Bronchial epithelial cell (primary cell): ENCODE data around the gene GUCA2B. TPM values are rescaled to one million over a fixed set of nuclear protein-coding genes. Genes with fewer than 3 reads are reported as not detected.

ENCODE experiments used
- DNase-seq: peaks from one replicate; pipeline ENCODE4 v3.0.0-alpha.2; 2010; ENCODE audit warnings: low read depth
- FAIRE-seq: peaks from 2 replicates; lab custom pipeline; 2011; peaks lifted over from hg19 to GRCh38; lab: Jason Lieb, UNC
- H3K27me3 ChIP-seq: 2 replicates; pipeline ENCODE4 v1.5.1; 2011; ENCODE audit warnings: low read length; ENCODE audit not compliant: control insufficient read depth, insufficient read depth
- H3K36me3 ChIP-seq: 2 replicates; pipeline ENCODE4 v1.5.1; 2011; ENCODE audit warnings: low read length; ENCODE audit not compliant: control insufficient read depth, insufficient read depth
- H3K4me3 ChIP-seq: 2 replicates; pipeline ENCODE4 v1.5.1; 2011; ENCODE audit warnings: mild to moderate bottlenecking, low read depth, low read length, control low read depth
- total RNA-seq: library from RNA; depleted of rRNA; stranded (reverse); fragments of >200 nt; gene quantifications from 2 replicates; pipeline ENCODE4 v1.2.1, GENCODE V29; 2014
- TF ChIP-seq, protein P1 (sequence below): IDR thresholded peaks from 2 replicates; pipeline ENCODE4 v1.5.1; 2011; ENCODE audit warnings: mild to moderate bottlenecking, moderate library complexity, low read length, control low read depth, inconsistent platforms; ENCODE audit not compliant: insufficient read depth, severe bottlenecking

GUCA2B gene
- total RNA-seq, 1 donor from 2014 or later = not detected

DNA sequence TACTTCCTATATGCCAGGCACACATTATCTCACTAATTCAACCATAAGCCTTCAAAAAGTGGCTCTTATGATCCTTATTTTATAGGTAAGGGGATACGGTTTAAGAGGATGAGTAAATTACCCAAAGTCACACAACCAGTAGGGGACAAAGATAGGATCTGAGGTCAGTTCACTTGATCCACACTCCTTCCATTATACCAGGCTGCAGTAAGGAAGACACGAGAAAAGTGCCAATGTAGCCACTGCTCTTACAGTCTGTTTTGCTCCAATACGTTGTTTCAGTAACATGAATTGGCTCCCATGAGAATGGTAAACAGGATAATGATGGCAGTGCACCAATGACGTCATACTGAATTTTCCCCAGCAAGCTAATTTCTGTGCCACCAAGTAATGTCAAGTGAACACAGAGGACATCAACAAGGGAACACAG lies 26.7 kb downstream of the GUCA2B start:
- Histone ChIP-seq H3K4me3 (no peak overlapping the region), H3K36me3 (peaks cover 2% of the 10 kb centered on the region), H3K27me3 (no peaks in the 10 kb centered on the region)
- DNase-seq = no peak
- peak; percentile 50 for FAIRE-seq
- TF ChIP-seq, protein P1, sequence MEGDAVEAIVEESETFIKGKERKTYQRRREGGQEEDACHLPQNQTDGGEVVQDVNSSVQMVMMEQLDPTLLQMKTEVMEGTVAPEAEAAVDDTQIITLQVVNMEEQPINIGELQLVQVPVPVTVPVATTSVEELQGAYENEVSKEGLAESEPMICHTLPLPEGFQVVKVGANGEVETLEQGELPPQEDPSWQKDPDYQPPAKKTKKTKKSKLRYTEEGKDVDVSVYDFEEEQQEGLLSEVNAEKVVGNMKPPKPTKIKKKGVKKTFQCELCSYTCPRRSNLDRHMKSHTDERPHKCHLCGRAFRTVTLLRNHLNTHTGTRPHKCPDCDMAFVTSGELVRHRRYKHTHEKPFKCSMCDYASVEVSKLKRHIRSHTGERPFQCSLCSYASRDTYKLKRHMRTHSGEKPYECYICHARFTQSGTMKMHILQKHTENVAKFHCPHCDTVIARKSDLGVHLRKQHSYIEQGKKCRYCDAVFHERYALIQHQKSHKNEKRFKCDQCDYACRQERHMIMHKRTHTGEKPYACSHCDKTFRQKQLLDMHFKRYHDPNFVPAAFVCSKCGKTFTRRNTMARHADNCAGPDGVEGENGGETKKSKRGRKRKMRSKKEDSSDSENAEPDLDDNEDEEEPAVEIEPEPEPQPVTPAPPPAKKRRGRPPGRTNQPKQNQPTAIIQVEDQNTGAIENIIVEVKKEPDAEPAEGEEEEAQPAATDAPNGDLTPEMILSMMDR = no peak

DNA sequence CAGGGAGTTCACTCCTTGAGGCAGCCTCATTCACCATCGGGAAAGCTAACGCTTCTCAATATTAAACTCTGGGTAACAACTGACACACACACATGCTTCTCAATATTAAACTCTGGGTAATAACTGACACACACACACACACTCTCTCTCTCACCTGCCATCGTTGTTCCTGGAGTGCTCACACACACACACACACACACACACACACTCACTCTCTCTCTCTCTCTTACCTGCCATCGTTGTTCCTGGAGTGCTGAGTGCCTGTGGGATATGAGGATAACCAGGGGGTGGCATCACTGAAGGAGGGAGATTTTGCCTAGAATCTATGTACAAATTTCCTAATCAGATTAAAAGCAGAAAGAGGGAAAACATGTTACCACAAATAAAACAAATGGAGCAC lies 28.5 kb downstream of the GUCA2B start:
- Histone ChIP-seq H3K36me3 (peaks cover 2% of the 10 kb centered on the region), H3K27me3 (no peaks in the 10 kb centered on the region), H3K4me3 (no peak overlapping the region)
- DNase-seq (no peak), FAIRE-seq (no peak)
- TF ChIP-seq, protein P1 = no peak

DNA sequence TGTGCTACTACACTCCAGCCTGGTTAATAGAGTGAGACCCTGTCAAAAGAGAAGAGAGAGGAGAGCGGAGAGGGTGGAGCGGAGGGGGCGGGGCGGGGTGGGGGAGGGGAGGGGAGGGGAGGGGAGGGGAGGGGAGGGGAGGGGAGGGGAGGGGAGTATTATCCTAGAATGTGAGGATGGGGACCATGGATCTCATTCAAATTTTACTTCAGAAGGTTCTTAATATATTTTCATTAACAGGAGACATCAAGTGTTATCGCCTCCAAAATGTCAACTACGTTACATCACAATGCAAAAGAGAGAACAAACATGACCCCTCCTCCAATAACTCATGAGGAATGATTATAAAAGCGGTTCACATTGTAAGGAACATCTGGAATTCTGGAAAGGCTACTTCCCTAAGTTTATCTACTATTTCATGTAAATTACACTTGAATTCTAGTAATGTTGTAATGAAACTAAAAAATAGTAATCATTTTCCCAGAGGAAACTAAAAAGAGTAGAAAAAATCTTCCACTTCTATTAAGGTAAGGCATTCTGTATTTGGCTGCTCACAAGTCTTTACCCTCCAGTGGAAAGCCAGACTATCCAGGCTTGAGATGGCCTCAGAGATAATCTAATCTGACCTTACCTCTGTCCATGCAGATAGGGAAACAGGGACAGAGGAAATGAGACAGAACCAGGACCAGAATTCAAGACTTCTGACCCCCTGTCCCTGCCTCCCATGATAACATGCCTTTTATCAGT lies 30.2 kb downstream of the GUCA2B start:
- Histone ChIP-seq H3K27me3 (no peaks in the 10 kb centered on the region), H3K36me3 (peaks cover 2% of the 10 kb centered on the region), H3K4me3 (no peak overlapping the region)
- no peak for DNase-seq
- no peak for FAIRE-seq
- TF ChIP-seq, protein P1 = no peak

DNA sequence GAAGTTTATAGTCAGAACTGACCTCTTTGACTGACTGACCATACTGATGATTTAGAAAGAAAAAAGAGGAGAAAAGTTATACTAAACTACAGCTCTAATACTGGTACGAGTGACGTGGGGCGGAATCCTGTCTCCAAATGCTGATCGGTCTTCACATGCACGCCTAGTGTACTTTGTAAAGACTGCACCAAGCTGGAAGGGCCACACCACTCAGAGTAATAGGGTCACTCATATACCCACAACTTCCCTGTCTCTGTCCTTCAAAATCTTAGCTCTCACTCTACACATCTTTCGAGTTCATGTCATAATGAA lies 30.7 kb downstream of the GUCA2B start:
- TF ChIP-seq, protein P1 = no peak
- no peak overlapping the region for H3K4me3 ChIP-seq

DNA sequence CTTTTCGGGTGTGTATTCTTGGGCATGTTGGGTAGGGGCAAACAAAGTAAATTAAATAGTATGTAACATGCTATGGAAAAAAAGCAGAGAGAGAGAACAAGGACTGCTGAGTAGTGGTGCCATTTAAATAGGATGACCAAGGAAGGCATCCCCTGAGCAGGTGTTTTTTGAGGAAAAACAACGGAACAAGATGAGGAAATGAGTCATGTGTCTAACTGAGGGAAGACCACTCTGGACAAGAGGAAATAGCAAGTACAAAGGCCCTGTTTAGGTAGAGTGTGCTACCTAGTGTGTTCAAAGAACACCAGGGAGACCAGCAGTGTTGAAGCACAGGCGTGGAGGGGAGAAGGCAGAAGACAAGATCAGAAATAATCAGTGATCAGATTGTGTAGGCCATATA lies 31.4 kb downstream of the GUCA2B start:
- FAIRE-seq (no peak), DNase-seq (no peak)
- TF ChIP-seq, protein P1 = no peak
- H3K4me3 ChIP-seq = no peak overlapping the region
- H3K27me3 ChIP-seq = no peaks in the 10 kb centered on the region
- H3K36me3 ChIP-seq = peaks cover 2% of the 10 kb centered on the region

More for the DNA sequence above, 30.7 kb downstream of the GUCA2B start:
- Histone ChIP-seq H3K27me3 (no peaks in the 10 kb centered on the region), H3K36me3 (peaks cover 2% of the 10 kb centered on the region)
- DNase-seq (no peak), FAIRE-seq (no peak)

DNA sequence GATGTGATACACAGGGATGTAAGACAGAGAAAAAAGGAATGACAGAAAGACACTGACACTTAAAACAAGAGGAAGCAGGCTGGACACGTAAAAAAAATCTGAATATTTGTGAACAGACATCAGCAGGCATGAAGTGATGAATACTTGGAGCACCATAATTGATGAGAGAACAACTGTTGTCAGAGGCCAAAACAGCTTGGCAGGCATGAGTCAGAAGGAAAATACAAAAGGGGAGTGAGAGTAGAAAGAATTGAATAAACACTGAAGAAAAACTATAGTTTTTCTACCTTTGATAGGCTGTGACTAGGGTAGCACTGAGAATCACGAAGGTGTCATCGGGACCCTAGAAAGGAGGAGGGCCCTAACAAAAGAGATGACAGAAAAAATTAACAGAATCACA lies 32.9 kb downstream of the GUCA2B start:
- FAIRE-seq = no peak
- TF ChIP-seq, protein P1 = no peak
- H3K36me3 ChIP-seq = peaks cover 2% of the 10 kb centered on the region
- no peaks in the 10 kb centered on the region for H3K27me3 ChIP-seq
- DNase-seq = peak; percentile 44
- H3K4me3 ChIP-seq = no peak overlapping the region
